Adrenal gland (tissue), 12 donors: ENCODE data around the gene SPECC1L. TPM values are rescaled to one million over a fixed set of nuclear protein-coding genes. Genes with fewer than 3 reads are reported as not detected.

Source experiments
- DNase-seq, 7 donors: peaks; one replicate each; pipeline ENCODE4 v3.0.0-alpha.2; 2019 to 2020
- H3K27ac ChIP-seq, 5 donors: fragments of 200-600 bp; sonication (generic) in 4 of 5; 1 replicate in 3 of 5; 2 replicates in 2 of 5; pipeline versions ENCODE4 v1.5.1 to v1.8.0; 2016 to 2020; ENCODE audit warnings: mild to moderate bottlenecking in 1 of 5
- H3K27me3 ChIP-seq: fragments of 200-600 bp; 2 replicates; pipeline ENCODE4 v1.8.0; 2021
- H3K36me3 ChIP-seq, 2 donors: fragments of 200-600 bp; replicated peaks in 1 of 2; 1 replicate in 1 of 2; 2 replicates in 1 of 2; pipeline versions ENCODE4 v1.5.1 to v1.8.0; 2018 to 2022
- H3K4me1 ChIP-seq, 2 donors: fragments of 200-600 bp; replicated peaks in 1 of 2; 1 replicate in 1 of 2; 2 replicates in 1 of 2; pipeline versions ENCODE4 v1.5.1 to v1.8.0; 2018 to 2021
- H3K4me3 ChIP-seq, 4 donors: fragments of 200-600 bp; sonication (generic) in 3 of 4; one replicate each; pipeline ENCODE4 v1.5.1; 2016 to 2018
- H3K9me3 ChIP-seq, 3 donors: fragments of 200-600 bp; sonication (generic) in 1 of 3; replicated peaks in 1 of 3; 1 replicate in 2 of 3; 2 replicates in 1 of 3; pipeline versions ENCODE4 v1.5.1 to v1.8.0; 2016 to 2021
- CTCF ChIP-seq, 6 experiments: fragments of 450-650 bp in 4 of 6; fragments of 200-600 bp in 2 of 6; sonication (generic) in 1 of 6; IDR thresholded peaks; 1 replicate in 5 of 6; 2 replicates in 1 of 6; pipeline versions ENCODE4 v1.5.1 to v1.8.0; 2016 to 2021; ENCODE audit warnings: antibody characterized with exemption in 6 of 6, mild to moderate bottlenecking in 2 of 6, moderate library complexity in 1 of 6
- POLR2A ChIP-seq, 2 donors: fragments of 450-650 bp; IDR thresholded peaks; one replicate each; pipeline ENCODE4 v1.6.1; 2017; ENCODE audit warnings: antibody characterized with exemption in 2 of 2, mild to moderate bottlenecking in 2 of 2, moderate library complexity in 1 of 2
- WGBS, 4 donors: extraction: QIAGEN DNeasy Blood & Tissue Kit in 2 of 4; methylation state at CpG; one replicate each; pipeline versions ENCODE4 v1.1.5 to v1.1.7; 2013 to 2017; 5-methylcytosine and 5-hydroxymethylcytosine counted together
- intact Hi-C, 2 donors: fragments of 100-400 bp; cut with DNase I; formaldehyde crosslinking; loops; one replicate each; pipeline versions ENCODE4 v1.14.1 to v1.15.0; 2022 to 2023
- polyA plus RNA-seq, 3 donors: library from polyadenylated mRNA; stranded (reverse); fragments of 200-250 nt in 2 of 3; fragments of 350-450 nt in 1 of 3; fragmentation: Illumina TruSeq in 1 of 3; extraction: RNeasy Lipid Tissue Mini Kit (QIAGEN cat#74804) in 1 of 3; gene quantifications; one replicate each; pipeline ENCODE4 v1.2.3, GENCODE V29; 2013 to 2014
- total RNA-seq, 9 donors: library from RNA; depleted of rRNA in 4 of 9; stranded (reverse); fragments of >200 nt in 4 of 9; fragments of 120-200 nt in 1 of 9; fragmentation: NEBNext Ultra II Directional in 1 of 9; extraction: Animal tissue kit (Norgen Biotek cat#: 25700) in 1 of 9; gene quantifications; one replicate each; pipeline versions ENCODE4 v1.1.0 to v1.2.4, GENCODE V29; 2013 to 2023
- donor health status: healthy with polysubstance abuse.
- donor health status: Bipolar disorder and iron deficiency.
- donor health status: DM: yes; HTN: yes; CAD: no.
- donor health status: DM: no; HTN: no; CAD: no.
- donor health status: DM: no; HTN: no; CAD: no.
- donor health status: DM: yes; HTN: yes; CAD: no.

Gene SPECC1L
- total and polyA plus RNA-seq, 12 donors: 7.2 to 121 (median 43.5) TPM

GRCh38 chr22:24232725-24233124, 37.9 kb upstream of the SPECC1L start:
- no peak overlapping the region for H3K4me3 ChIP-seq
- H3K9me3 ChIP-seq: no peaks in the 10 kb centered on the region
- 91 to 100% (median 94%) methylated on average over 6 to 15 of the region's 15 CpGs for WGBS, 4 donors
- no peaks in the 10 kb centered on the region for H3K4me1 ChIP-seq
- H3K27me3 ChIP-seq: no peaks in the 10 kb centered on the region
- H3K36me3 ChIP-seq: no peaks in the 10 kb centered on the region
- intact Hi-C loops: loop anchor here in 1 of 2 donors (5.0 kb wide), 1 partner anchor 35 kb away; no protein-coding TSS in a partner anchor
- H3K27ac ChIP-seq: peak overlapping the region in 1 of 5 donors; percentile 0
- no peak for DNase-seq
- TF ChIP-seq CTCF (IDR thresholded peaks at IDR 0.05) (no peak), POLR2A (IDR thresholded peaks at IDR 0.05) (no peak)

GRCh38 chr22:24233235-24233634, 37.4 kb upstream of the SPECC1L start:
- no peaks in the 10 kb centered on the region for H3K4me1 ChIP-seq
- peak overlapping the region in 1 of 5 donors; percentile 22 for H3K27ac ChIP-seq
- no peak for TF ChIP-seq POLR2A (IDR thresholded peaks at IDR 0.05)
- no peak for TF ChIP-seq CTCF (IDR thresholded peaks at IDR 0.05)
- H3K27me3 ChIP-seq: no peaks in the 10 kb centered on the region
- no peak overlapping the region for H3K4me3 ChIP-seq
- no peaks in the 10 kb centered on the region for H3K9me3 ChIP-seq
- 87 to 96% (median 93%) methylated on average over 3 to 13 of the region's 13 CpGs for WGBS, 4 donors
- H3K36me3 ChIP-seq: no peaks in the 10 kb centered on the region
- intact Hi-C loops: loop anchor here in 1 of 2 donors (5.0 kb wide), 1 partner anchor 36 kb away; no protein-coding TSS in a partner anchor
- DNase-seq: no peak

- DNase-seq: no peak
Observed at GRCh38 chr22:24233816-24234215, 36.8 kb upstream of the SPECC1L start.

GRCh38 chr22:24235315-24235714, 35.3 kb upstream of the SPECC1L start:
- DNase-seq: no peak
- Histone ChIP-seq H3K9me3 (no peaks in the 10 kb centered on the region), H3K4me3 (no peak overlapping the region), H3K27ac (peak overlapping the region in 1 of 5 donors; percentile 52), H3K36me3 (no peaks in the 10 kb centered on the region), H3K27me3 (no peaks in the 10 kb centered on the region), H3K4me1 (no peaks in the 10 kb centered on the region)
- TF ChIP-seq POLR2A (IDR thresholded peaks at IDR 0.05) (no peak), CTCF (IDR thresholded peaks at IDR 0.05) (no peak)
- intact Hi-C loops: no loop called here
- 88 to 98% (median 92%) methylated on average over 2 to 4 of the region's 4 CpGs for WGBS, 4 donors

More at GRCh38 chr22:24233816-24234215, 36.8 kb upstream of the SPECC1L start:
- H3K27me3 ChIP-seq: no peaks in the 10 kb centered on the region
- H3K36me3 ChIP-seq: no peaks in the 10 kb centered on the region
- no peaks in the 10 kb centered on the region for H3K9me3 ChIP-seq
- intact Hi-C loops: loop anchor here in 1 of 2 donors (5.0 kb wide), 1 partner anchor 37 kb away; no protein-coding TSS in a partner anchor
- H3K4me3 ChIP-seq: no peak overlapping the region
- 89 to 100% (median 93%) methylated on average over 2 to 14 of the region's 14 CpGs for WGBS, 4 donors
- no peaks in the 10 kb centered on the region for H3K4me1 ChIP-seq
- no peak overlapping the region for H3K27ac ChIP-seq
- no peak for TF ChIP-seq POLR2A (IDR thresholded peaks at IDR 0.05)
- TF ChIP-seq CTCF (IDR thresholded peaks at IDR 0.05): no peak
